ENCODE measurements around the gene POLR2J. TPM values are rescaled to one million over a fixed set of nuclear protein-coding genes. Genes with fewer than 3 reads are reported as not detected.
"Not testable (repeated sequence)": the region's sequence is repeated elsewhere in the genome, so short reads cannot be mapped to it uniquely, and the experiment has no call there.

POLR2J gene
- total RNA-seq, 2 experiments from 2014 or later: 35.8 to 39.7 TPM

DNA sequence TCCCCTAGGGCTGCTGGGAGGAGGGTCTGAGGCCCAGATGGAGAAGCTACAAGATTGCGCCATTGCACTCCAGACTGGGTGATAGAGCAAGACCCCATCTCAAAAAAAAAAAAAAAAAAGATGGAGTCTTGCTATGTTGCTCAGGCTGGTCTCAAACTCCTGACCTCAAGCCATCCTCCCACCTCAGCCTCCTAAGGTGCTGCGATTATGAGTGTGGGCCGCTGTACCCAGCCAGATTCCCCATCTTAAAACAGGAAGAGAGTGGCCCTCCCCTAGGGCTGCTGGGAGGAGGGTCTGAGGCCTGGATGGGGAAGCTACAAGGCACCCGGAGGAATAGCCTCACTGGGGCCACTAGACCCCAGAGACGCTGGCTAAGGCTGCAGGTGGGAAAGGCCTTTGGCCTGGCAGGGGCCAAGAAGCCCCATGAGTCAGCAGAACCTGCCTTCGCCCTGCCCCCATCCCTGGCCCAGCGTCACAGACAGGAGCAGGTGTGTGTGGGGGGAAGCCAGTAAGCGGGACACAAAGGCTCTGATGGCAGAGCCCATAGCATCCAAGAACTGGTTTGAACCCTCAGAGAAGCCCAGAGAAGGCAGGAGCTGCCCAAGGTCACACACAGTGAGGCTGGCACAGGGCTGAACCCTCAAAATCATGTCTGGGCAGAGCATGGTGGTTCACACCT lies 28.8 kb upstream of the POLR2J start:
- H3K36me3 Mint-ChIP-seq (ENCODE audit: low read depth); H3K27me3 ChIP-seq (ENCODE audit: control insufficient read depth in 1 of 2, insufficient read depth in 2 of 2, low read length in 2 of 2); H3K27ac Mint-ChIP-seq; CTCF ChIA-PET; POLR2A ChIA-PET; H3K4me1 Mint-ChIP-seq (ENCODE audit: low read depth); H3K4me3 ChIP-seq (ENCODE audit: low read length); H3K27ac ChIP-seq (ENCODE audit: low read depth in 1 of 2, low read length in 2 of 2); H3K36me3 ChIP-seq (ENCODE audit: insufficient read depth, low read length); H3K9me3 Mint-ChIP-seq; H3K4me3 Mint-ChIP-seq; H3K27me3 Mint-ChIP-seq; intact Hi-C loops (cut with DNase I, micrococcal nuclease); H3K9me3 ChIP-seq (ENCODE audit: control insufficient read depth in 1 of 2, insufficient read depth in 1 of 2, low read length in 2 of 2); ATAC-seq (ENCODE audit: poor library complexity); H3K4me1 ChIP-seq (ENCODE audit: insufficient read depth, low read length): not testable (repeated sequence)
- DNase-seq: peak in 1 of 14 experiments; percentile 32

DNA sequence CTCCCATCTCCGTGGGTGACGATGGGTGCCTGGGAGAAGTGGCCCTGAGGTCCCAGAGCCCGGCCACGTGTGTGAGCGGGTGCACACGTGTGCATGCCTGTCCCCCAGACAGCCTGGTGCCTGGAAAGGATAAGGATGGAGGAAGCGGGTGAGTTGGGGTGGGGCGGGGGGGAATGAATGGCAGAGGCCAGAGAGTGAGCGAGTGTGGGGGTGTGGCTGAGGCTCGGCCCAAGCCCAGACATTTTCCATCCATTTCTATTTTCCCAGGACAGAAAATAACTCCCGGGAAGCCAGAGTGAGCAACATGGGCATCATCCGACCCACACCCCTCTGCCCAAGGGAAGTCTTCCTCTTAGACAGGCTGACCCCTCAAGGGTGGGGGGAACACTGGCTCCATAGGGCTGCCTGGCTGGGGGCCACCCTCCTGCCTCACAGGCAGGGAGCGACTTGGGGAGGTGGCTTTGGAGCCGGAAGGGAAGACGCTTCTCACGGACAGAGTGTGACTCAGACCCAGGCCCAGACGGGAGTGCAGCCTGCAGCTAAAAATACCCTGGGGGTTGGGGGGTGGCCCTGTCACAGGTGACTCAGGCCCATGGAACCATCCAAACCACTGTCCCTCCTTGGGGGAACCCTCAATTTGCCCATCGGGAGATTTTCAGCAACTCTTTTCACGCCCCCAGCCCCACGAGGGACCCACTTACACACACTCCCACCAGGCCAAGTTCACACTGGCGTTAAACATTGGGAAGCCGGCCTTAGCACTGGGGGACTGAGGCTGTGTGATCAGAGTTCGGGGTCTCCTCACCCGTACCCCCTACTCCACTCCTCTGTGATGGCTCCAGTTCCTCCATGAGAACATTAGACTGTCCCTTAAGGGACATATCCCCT lies 26.8 kb upstream of the POLR2J start:
- ATAC-seq (ENCODE audit: poor library complexity); H3K27ac Mint-ChIP-seq; H3K4me1 ChIP-seq (ENCODE audit: insufficient read depth, low read length); CTCF ChIA-PET; H3K36me3 ChIP-seq (ENCODE audit: insufficient read depth, low read length); H3K36me3 Mint-ChIP-seq (ENCODE audit: low read depth); H3K4me1 Mint-ChIP-seq (ENCODE audit: low read depth); H3K9me3 ChIP-seq (ENCODE audit: control insufficient read depth in 1 of 2, insufficient read depth in 1 of 2, low read length in 2 of 2); H3K4me3 ChIP-seq (ENCODE audit: low read length); POLR2A ChIA-PET; H3K27me3 Mint-ChIP-seq; DNase-seq; intact Hi-C loops (cut with DNase I, micrococcal nuclease); H3K27me3 ChIP-seq (ENCODE audit: control insufficient read depth in 1 of 2, insufficient read depth in 2 of 2, low read length in 2 of 2); H3K9me3 Mint-ChIP-seq; H3K27ac ChIP-seq (ENCODE audit: low read depth in 1 of 2, low read length in 2 of 2); H3K4me3 Mint-ChIP-seq: not testable (repeated sequence)

DNA sequence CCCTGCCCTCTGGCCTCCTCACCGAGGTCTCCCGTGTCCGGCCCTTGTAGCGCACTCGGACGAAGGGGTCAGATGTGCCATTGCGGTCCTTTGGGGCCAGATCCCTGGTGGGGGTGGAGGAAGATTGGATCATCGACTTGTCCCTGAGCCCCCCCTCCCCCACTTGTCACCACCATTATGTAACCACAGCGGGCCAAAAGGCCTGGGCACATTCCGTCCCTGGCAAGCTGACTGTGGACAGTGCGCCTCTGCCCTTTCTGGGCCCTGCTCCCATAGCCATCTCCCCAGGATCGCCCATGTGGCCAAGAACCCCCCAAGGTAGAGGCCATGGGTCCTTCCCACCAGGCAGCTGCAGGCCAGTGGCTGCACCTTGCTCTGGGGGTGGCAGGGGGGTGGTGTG lies 24.4 kb upstream of the POLR2J start:
- H3K27me3 Mint-ChIP-seq; H3K27me3 ChIP-seq (ENCODE audit: control insufficient read depth in 1 of 2, insufficient read depth in 2 of 2, low read length in 2 of 2); H3K4me1 ChIP-seq (ENCODE audit: insufficient read depth, low read length); H3K9me3 Mint-ChIP-seq; H3K4me3 ChIP-seq (ENCODE audit: low read length); H3K4me3 Mint-ChIP-seq; H3K27ac Mint-ChIP-seq; CTCF ChIA-PET; POLR2A ChIA-PET; DNase-seq; intact Hi-C loops (cut with DNase I, micrococcal nuclease); H3K9me3 ChIP-seq (ENCODE audit: control insufficient read depth in 1 of 2, insufficient read depth in 1 of 2, low read length in 2 of 2); H3K36me3 ChIP-seq (ENCODE audit: insufficient read depth, low read length); ATAC-seq (ENCODE audit: poor library complexity); H3K36me3 Mint-ChIP-seq (ENCODE audit: low read depth); H3K27ac ChIP-seq (ENCODE audit: low read depth in 1 of 2, low read length in 2 of 2); H3K4me1 Mint-ChIP-seq (ENCODE audit: low read depth): not testable (repeated sequence)

DNA sequence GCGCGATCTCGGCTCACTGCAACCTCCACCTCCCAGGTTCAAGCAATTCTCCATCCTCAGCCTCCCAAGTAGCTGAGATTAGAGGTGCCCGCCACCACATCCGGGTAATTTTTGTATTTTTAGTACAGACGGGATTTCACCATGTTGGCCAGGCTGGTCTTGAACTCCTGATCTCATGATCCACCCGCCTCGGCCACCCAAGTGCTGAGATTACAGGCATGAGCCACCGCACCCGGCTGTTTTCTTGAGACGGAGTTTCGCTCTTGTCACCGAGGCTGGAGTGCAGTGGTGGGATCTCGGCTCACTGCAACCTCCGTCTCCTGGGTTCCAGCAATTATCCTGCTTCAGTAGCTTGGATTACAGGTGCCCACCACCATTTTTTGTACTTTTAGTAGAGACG lies 19.6 kb upstream of the POLR2J start:
- H3K27me3 ChIP-seq (ENCODE audit: control insufficient read depth in 1 of 2, insufficient read depth in 2 of 2, low read length in 2 of 2); intact Hi-C loops (cut with DNase I, micrococcal nuclease); H3K27ac Mint-ChIP-seq; H3K4me3 Mint-ChIP-seq; POLR2A ChIA-PET; H3K27me3 Mint-ChIP-seq; H3K4me3 ChIP-seq (ENCODE audit: low read length); H3K27ac ChIP-seq (ENCODE audit: low read depth in 1 of 2, low read length in 2 of 2); ATAC-seq (ENCODE audit: poor library complexity); H3K4me1 Mint-ChIP-seq (ENCODE audit: low read depth); H3K4me1 ChIP-seq (ENCODE audit: insufficient read depth, low read length); H3K9me3 ChIP-seq (ENCODE audit: control insufficient read depth in 1 of 2, insufficient read depth in 1 of 2, low read length in 2 of 2); DNase-seq; H3K9me3 Mint-ChIP-seq; CTCF ChIA-PET; H3K36me3 ChIP-seq (ENCODE audit: insufficient read depth, low read length); H3K36me3 Mint-ChIP-seq (ENCODE audit: low read depth): not testable (repeated sequence)

DNA sequence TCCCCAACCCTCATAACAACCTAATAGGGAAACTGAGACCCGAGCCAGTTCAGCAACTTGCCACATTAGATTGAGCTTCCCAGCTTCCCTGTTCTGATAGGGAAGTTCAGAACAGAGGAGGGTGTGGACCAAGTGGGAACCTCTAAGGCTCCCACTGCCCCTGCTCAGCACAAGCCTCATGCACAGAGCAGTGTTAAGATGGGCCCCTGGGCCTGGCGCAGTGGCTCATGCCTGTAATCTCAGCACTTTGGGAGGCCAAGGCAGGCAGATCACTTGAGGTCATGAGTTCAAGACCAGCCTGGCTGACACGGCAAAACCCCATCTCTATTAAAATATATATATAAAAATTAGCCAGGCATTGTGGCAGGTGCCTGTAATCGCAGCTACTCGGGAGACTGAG lies 18.6 kb upstream of the POLR2J start:
- H3K4me3 Mint-ChIP-seq; H3K36me3 ChIP-seq (ENCODE audit: insufficient read depth, low read length); intact Hi-C loops (cut with DNase I, micrococcal nuclease); H3K4me1 ChIP-seq (ENCODE audit: insufficient read depth, low read length); H3K4me3 ChIP-seq (ENCODE audit: low read length); H3K9me3 Mint-ChIP-seq; POLR2A ChIA-PET; ATAC-seq (ENCODE audit: poor library complexity); H3K27me3 ChIP-seq (ENCODE audit: control insufficient read depth in 1 of 2, insufficient read depth in 2 of 2, low read length in 2 of 2); CTCF ChIA-PET; DNase-seq; H3K9me3 ChIP-seq (ENCODE audit: control insufficient read depth in 1 of 2, insufficient read depth in 1 of 2, low read length in 2 of 2); H3K4me1 Mint-ChIP-seq (ENCODE audit: low read depth); H3K27ac Mint-ChIP-seq; H3K36me3 Mint-ChIP-seq (ENCODE audit: low read depth); H3K27me3 Mint-ChIP-seq; H3K27ac ChIP-seq (ENCODE audit: low read depth in 1 of 2, low read length in 2 of 2): not testable (repeated sequence)

DNA sequence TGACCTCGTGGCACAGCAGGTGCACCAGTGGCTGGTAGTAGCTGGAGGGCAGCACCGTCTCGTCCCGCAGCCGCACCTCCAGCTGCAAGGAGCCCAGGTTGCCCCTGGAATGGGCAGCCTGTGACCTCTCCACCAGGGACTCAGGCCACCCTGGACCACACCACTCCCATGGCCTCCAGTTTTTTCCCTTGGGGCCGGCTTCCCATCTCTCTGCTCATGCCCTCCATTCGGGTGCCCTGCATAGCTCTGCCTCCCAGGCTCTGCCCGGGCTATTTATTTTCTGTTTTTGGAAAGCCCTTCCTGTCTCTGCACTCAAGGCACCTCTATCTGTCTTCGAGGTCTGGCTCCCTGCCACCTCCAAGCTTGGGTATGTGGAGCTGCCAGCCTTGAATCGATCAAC lies 18.1 kb upstream of the POLR2J start:
- H3K9me3 ChIP-seq (ENCODE audit: control insufficient read depth in 1 of 2, insufficient read depth in 1 of 2, low read length in 2 of 2); H3K4me1 ChIP-seq (ENCODE audit: insufficient read depth, low read length); H3K4me3 Mint-ChIP-seq; H3K4me1 Mint-ChIP-seq (ENCODE audit: low read depth); CTCF ChIA-PET; POLR2A ChIA-PET; H3K27me3 ChIP-seq (ENCODE audit: control insufficient read depth in 1 of 2, insufficient read depth in 2 of 2, low read length in 2 of 2); H3K27ac ChIP-seq (ENCODE audit: low read depth in 1 of 2, low read length in 2 of 2); intact Hi-C loops (cut with DNase I, micrococcal nuclease); H3K4me3 ChIP-seq (ENCODE audit: low read length); ATAC-seq (ENCODE audit: poor library complexity); H3K27ac Mint-ChIP-seq; H3K27me3 Mint-ChIP-seq; H3K9me3 Mint-ChIP-seq; H3K36me3 ChIP-seq (ENCODE audit: insufficient read depth, low read length); H3K36me3 Mint-ChIP-seq (ENCODE audit: low read depth): not testable (repeated sequence)
- DNase-seq: peak in 1 of 14 experiments; percentile 0

DNA sequence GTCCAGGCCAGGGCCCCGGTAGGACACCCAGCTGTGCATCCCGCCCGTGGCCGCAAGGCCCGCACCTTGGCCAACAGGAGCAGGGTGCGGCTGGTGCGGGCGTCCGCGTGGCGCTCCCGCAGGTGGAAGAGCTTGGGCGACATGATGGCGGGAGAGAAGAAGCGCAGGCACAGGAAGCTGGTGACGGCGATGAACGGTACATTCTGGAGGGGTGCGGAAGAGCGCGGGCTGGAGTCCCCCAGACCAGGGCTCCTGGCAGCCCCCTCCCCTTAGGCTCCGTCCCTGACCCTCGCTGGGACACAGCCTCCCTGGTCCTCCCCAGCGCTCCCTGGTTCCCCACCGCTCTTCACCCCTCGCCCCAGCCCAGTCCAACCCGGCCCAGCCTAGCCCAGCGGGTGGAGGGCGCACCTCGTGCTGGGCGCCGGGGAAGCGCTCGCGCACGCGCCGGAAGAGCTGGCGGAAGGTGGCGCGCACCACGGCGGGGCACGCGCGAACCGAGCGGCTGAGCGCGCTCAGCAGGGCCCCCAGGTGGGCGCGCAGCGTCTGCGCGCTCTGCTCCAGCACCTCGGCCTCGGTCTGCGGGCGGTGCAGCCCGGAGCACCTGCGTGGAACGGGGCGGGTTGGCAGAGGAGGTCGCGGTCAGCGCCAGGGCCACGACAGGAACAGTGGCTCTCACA lies 15.9 kb upstream of the POLR2J start:
- H3K4me1 ChIP-seq (ENCODE audit: insufficient read depth, low read length); intact Hi-C loops (cut with DNase I, micrococcal nuclease); H3K27me3 Mint-ChIP-seq; H3K4me1 Mint-ChIP-seq (ENCODE audit: low read depth); H3K4me3 Mint-ChIP-seq; H3K4me3 ChIP-seq (ENCODE audit: low read length); POLR2A ChIA-PET; H3K36me3 ChIP-seq (ENCODE audit: insufficient read depth, low read length); H3K36me3 Mint-ChIP-seq (ENCODE audit: low read depth); CTCF ChIA-PET; H3K27ac Mint-ChIP-seq; H3K9me3 ChIP-seq (ENCODE audit: control insufficient read depth in 1 of 2, insufficient read depth in 1 of 2, low read length in 2 of 2); H3K27me3 ChIP-seq (ENCODE audit: control insufficient read depth in 1 of 2, insufficient read depth in 2 of 2, low read length in 2 of 2); H3K9me3 Mint-ChIP-seq; DNase-seq; H3K27ac ChIP-seq (ENCODE audit: low read depth in 1 of 2, low read length in 2 of 2): not testable (repeated sequence)
- ATAC-seq (ENCODE audit: poor library complexity): peak; percentile 70
